GM23338 (cell line): Measurements from ENCODE around the gene PRPS2. TPM values are rescaled to one million over a fixed set of nuclear protein-coding genes. Genes with fewer than 3 reads are reported as not detected.

ENCODE experiments used
- ATAC-seq: fragments of 200-7000 bp; cut with Tn5 transposase; 3 replicates; pipeline ENCODE4 v1.9.1; 2020
- DNase-seq: peaks from one replicate; pipeline ENCODE4 v3.0.0-alpha.2; 2015; ENCODE audit warnings: low spot score
- H2AFZ ChIP-seq: fragments of 200-600 bp; sonication (generic); 2 replicates; pipeline ENCODE4 v1.8.0; 2016; ENCODE audit warnings: antibody characterized with exemption, mild to moderate bottlenecking, moderate library complexity
- H3F3A ChIP-seq: fragments of 200-600 bp; sonication (generic); replicated peaks from 2 replicates; pipeline ENCODE4 v1.8.0; 2017; ENCODE audit warnings: antibody characterized with exemption, mixed run types, low read depth
- H3K27ac ChIP-seq: fragments of 200-600 bp; sonication (generic); 2 replicates; pipeline ENCODE4 v1.6.1; 2016; ENCODE audit warnings: low read depth
- H3K27me3 ChIP-seq: fragments of 200-600 bp; sonication (generic); 2 replicates; pipeline ENCODE4 v1.8.0; 2016; ENCODE audit warnings: mild to moderate bottlenecking, mixed run types, moderate library complexity; ENCODE audit not compliant: insufficient read depth
- H3K36me3 ChIP-seq: fragments of 200-600 bp; sonication (generic); 2 replicates; pipeline ENCODE4 v1.8.0; 2016; ENCODE audit warnings: mild to moderate bottlenecking; ENCODE audit not compliant: insufficient read depth
- H3K4me1 ChIP-seq: fragments of 200-600 bp; sonication (generic); 2 replicates; pipeline ENCODE4 v1.8.0; 2016; ENCODE audit warnings: mild to moderate bottlenecking, moderate library complexity; ENCODE audit not compliant: insufficient read depth
- H3K4me2 ChIP-seq: fragments of 200-600 bp; sonication (generic); 2 replicates; pipeline ENCODE4 v1.7.1; 2017; ENCODE audit warnings: mixed run types
- H3K4me3 ChIP-seq: fragments of 200-600 bp; sonication (generic); 2 replicates; pipeline ENCODE4 v1.6.1; 2016; ENCODE audit warnings: mixed run types
- H3K79me2 ChIP-seq: fragments of 200-600 bp; sonication (generic); replicated peaks from 2 replicates; pipeline ENCODE4 v1.8.0; 2017; ENCODE audit warnings: mild to moderate bottlenecking; ENCODE audit not compliant: insufficient read depth
- H3K9me2 ChIP-seq: fragments of 200-600 bp; sonication (generic); 2 replicates; pipeline ENCODE4 v1.8.0; 2017; ENCODE audit not compliant: insufficient read depth
- H4K20me1 ChIP-seq: fragments of 200-600 bp; sonication (generic); replicated peaks from 2 replicates; pipeline ENCODE4 v1.8.0; 2017; ENCODE audit warnings: mild to moderate bottlenecking; ENCODE audit not compliant: insufficient read depth
- H3K27ac Mint-ChIP-seq: 2 replicates; pipeline ENCODE4 v1.8.0; 2020; ENCODE audit warnings: inconsistent platforms, mild to moderate bottlenecking, moderate library complexity, mixed read lengths
- H3K27me3 Mint-ChIP-seq: 3 replicates; pipeline ENCODE4 v1.8.0; 2022; ENCODE audit warnings: low read depth, mild to moderate bottlenecking, moderate library complexity, mixed read lengths, inconsistent platforms; ENCODE audit not compliant: insufficient read depth, poor library complexity
- H3K36me3 Mint-ChIP-seq: 3 replicates; pipeline ENCODE4 v1.8.0; 2021; ENCODE audit warnings: low read depth, mild to moderate bottlenecking, inconsistent platforms, moderate library complexity, mixed read lengths
- H3K4me1 Mint-ChIP-seq: 3 replicates; pipeline ENCODE4 v1.8.0; 2020; ENCODE audit warnings: mild to moderate bottlenecking, inconsistent platforms, mixed read lengths
- H3K4me3 Mint-ChIP-seq: 3 replicates; pipeline ENCODE4 v1.8.0; 2021; ENCODE audit warnings: moderate library complexity, mild to moderate bottlenecking, inconsistent platforms, mixed read lengths
- H3K9me3 Mint-ChIP-seq: 3 replicates; pipeline ENCODE4 v1.8.0; 2020; ENCODE audit warnings: moderate library complexity, mild to moderate bottlenecking, inconsistent platforms, mixed read lengths
- CREB1 ChIP-seq: fragments of 250-450 bp; sonication (Bioruptor Pico); IDR thresholded peaks from 2 replicates; pipeline ENCODE4 v1.5.0; 2020; ENCODE audit warnings: low read depth, mild to moderate bottlenecking, moderate library complexity
- EZH2phosphoT487 ChIP-seq: fragments of 200-600 bp; sonication (generic); IDR thresholded peaks from one replicate; pipeline ENCODE4 v1.8.1; 2018; ENCODE audit warnings: antibody characterized with exemption; ENCODE audit not compliant: unreplicated experiment
- JUNB ChIP-seq: IDR thresholded peaks from one replicate; pipeline ENCODE4 v1.6.1; 2016; ENCODE audit warnings: antibody characterized with exemption; ENCODE audit not compliant: unreplicated experiment
- NANOG ChIP-seq: IDR thresholded peaks from 2 replicates; pipeline ENCODE4 v1.6.1; 2016; ENCODE audit warnings: antibody characterized with exemption, borderline replicate concordance
- STAT1 ChIP-seq: IDR thresholded peaks from one replicate; pipeline ENCODE4 v1.6.1; 2016; ENCODE audit warnings: antibody characterized with exemption; ENCODE audit not compliant: unreplicated experiment
- ZNF331 ChIP-seq: fragments of 250-450 bp; sonication (Bioruptor Pico); IDR thresholded peaks from 2 replicates; pipeline ENCODE4 v1.5.0; 2020; ENCODE audit warnings: low read depth, mild to moderate bottlenecking, moderate library complexity
- polyA plus RNA-seq: library from polyadenylated mRNA; unstranded; fragments of >200 nt; fragmentation: Nextera tagmentation; extraction: Ambion mirVana; gene quantifications from 2 replicates; pipeline ENCODE4 v1.2.1, GENCODE V29; 2016
- total RNA-seq: library from RNA; depleted of rRNA; stranded (reverse); fragments of >200 nt; shearing (Covaris generic); gene quantifications from 2 replicates; pipeline ENCODE4 v1.2.3, GENCODE V29; 2014
- TF ChIP-seq, protein P1 (sequence below): fragments of 250-450 bp; sonication (Bioruptor Pico); IDR thresholded peaks from 2 replicates; pipeline ENCODE4 v1.5.0; 2020; ENCODE audit warnings: mild to moderate bottlenecking, moderate library complexity
- TF ChIP-seq, protein P2 (sequence below): IDR thresholded peaks from one replicate; pipeline ENCODE4 v1.6.1; 2018; ENCODE audit warnings: antibody characterized with exemption; ENCODE audit not compliant: unreplicated experiment
- TF ChIP-seq, protein P3 (sequence below), 2 experiments: fragments of 200-600 bp in 1 of 2; sonication (generic) in 1 of 2; conservative IDR thresholded peaks; 2 replicates each; pipeline versions ENCODE4 v1.5.1 to v1.6.1; 2016 to 2017; ENCODE audit warnings: antibody characterized with exemption in 2 of 2, low read depth in 2 of 2, mild to moderate bottlenecking in 2 of 2, moderate library complexity in 1 of 2

Gene PRPS2
- total and polyA plus RNA-seq, 2 experiments from 2014 or later, result 46.4 to 49.3 TPM

DNA sequence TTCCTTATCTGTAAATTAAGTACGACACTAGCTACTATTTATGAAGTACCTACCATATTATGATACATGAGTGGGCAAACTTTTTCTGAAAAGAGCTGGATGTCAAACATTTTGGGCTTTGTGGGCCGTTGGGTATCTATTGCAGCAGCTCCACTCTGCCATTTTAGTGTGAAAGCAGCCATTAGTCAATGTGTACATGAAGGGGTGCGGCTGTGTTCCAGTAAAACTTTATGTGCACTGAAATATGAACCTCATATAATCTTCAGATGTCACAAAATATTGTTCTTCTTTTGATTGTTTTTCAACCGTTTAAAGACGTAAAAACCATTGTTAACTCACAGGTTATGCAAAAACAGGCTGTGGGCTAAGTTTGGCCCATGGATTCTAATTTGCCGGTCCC is 14.1 kb downstream of the PRPS2 start:
- no peaks in the 10 kb centered on the region; the same call in 2 of the 3 replicates for H3K9me3 Mint-ChIP-seq
- Histone ChIP-seq H4K20me1 (no peaks in the 10 kb centered on the region), H3K27me3 (no peaks in the 10 kb centered on the region), H3K4me1 (peaks cover 11% of the 10 kb centered on the region), H3K4me3 (no peak overlapping the region), H2AFZ (no peak overlapping the region), H3K36me3 (no peaks in the 10 kb centered on the region), H3K79me2 (no peaks in the 10 kb centered on the region), H3F3A (no peaks in the 10 kb centered on the region), H3K9me2 (no peaks in the 10 kb centered on the region), H3K27ac (no peak overlapping the region), H3K4me2 (no peak overlapping the region)
- TF ChIP-seq ZNF331 (CRISPR knock-in tag) (no peak), CREB1 (CRISPR knock-in tag) (no peak)
- TF ChIP-seq, protein P1, sequence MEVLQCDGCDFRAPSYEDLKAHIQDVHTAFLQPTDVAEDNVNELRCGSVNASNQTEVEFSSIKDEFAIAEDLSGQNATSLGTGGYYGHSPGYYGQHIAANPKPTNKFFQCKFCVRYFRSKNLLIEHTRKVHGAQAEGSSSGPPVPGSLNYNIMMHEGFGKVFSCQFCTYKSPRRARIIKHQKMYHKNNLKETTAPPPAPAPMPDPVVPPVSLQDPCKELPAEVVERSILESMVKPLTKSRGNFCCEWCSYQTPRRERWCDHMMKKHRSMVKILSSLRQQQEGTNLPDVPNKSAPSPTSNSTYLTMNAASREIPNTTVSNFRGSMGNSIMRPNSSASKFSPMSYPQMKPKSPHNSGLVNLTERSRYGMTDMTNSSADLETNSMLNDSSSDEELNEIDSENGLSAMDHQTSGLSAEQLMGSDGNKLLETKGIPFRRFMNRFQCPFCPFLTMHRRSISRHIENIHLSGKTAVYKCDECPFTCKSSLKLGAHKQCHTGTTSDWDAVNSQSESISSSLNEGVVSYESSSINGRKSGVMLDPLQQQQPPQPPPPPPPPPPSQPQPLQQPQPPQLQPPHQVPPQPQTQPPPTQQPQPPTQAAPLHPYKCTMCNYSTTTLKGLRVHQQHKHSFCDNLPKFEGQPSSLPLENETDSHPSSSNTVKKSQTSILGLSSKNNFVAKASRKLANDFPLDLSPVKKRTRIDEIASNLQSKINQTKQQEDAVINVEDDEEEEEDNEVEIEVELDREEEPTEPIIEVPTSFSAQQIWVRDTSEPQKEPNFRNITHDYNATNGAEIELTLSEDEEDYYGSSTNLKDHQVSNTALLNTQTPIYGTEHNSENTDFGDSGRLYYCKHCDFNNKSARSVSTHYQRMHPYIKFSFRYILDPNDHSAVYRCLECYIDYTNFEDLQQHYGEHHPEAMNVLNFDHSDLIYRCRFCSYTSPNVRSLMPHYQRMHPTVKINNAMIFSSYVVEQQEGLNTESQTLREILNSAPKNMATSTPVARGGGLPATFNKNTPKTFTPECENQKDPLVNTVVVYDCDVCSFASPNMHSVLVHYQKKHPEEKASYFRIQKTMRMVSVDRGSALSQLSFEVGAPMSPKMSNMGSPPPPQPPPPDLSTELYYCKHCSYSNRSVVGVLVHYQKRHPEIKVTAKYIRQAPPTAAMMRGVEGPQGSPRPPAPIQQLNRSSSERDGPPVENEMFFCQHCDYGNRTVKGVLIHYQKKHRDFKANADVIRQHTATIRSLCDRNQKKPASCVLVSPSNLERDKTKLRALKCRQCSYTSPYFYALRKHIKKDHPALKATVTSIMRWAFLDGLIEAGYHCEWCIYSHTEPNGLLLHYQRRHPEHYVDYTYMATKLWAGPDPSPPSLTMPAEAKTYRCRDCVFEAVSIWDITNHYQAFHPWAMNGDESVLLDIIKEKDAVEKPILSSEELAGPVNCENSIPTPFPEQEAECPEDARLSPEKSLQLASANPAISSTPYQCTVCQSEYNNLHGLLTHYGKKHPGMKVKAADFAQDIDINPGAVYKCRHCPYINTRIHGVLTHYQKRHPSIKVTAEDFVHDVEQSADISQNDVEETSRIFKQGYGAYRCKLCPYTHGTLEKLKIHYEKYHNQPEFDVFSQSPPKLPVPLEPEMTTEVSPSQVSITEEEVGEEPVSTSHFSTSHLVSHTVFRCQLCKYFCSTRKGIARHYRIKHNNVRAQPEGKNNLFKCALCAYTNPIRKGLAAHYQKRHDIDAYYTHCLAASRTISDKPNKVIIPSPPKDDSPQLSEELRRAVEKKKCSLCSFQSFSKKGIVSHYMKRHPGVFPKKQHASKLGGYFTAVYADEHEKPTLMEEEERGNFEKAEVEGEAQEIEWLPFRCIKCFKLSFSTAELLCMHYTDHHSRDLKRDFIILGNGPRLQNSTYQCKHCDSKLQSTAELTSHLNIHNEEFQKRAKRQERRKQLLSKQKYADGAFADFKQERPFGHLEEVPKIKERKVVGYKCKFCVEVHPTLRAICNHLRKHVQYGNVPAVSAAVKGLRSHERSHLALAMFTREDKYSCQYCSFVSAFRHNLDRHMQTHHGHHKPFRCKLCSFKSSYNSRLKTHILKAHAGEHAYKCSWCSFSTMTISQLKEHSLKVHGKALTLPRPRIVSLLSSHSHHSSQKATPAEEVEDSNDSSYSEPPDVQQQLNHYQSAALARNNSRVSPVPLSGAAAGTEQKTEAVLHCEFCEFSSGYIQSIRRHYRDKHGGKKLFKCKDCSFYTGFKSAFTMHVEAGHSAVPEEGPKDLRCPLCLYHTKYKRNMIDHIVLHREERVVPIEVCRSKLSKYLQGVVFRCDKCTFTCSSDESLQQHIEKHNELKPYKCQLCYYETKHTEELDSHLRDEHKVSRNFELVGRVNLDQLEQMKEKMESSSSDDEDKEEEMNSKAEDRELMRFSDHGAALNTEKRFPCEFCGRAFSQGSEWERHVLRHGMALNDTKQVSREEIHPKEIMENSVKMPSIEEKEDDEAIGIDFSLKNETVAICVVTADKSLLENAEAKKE, result no peak
- DNase-seq (no peak), ATAC-seq (no peak)
- peaks cover 15% of the 10 kb centered on the region for H3K4me1 Mint-ChIP-seq
- no peak overlapping the region for H3K27ac Mint-ChIP-seq
- no peaks in the 10 kb centered on the region for H3K27me3 Mint-ChIP-seq
- H3K4me3 Mint-ChIP-seq, result no peak overlapping the region
- H3K36me3 Mint-ChIP-seq, result peaks cover 57% of the 10 kb centered on the region

DNA sequence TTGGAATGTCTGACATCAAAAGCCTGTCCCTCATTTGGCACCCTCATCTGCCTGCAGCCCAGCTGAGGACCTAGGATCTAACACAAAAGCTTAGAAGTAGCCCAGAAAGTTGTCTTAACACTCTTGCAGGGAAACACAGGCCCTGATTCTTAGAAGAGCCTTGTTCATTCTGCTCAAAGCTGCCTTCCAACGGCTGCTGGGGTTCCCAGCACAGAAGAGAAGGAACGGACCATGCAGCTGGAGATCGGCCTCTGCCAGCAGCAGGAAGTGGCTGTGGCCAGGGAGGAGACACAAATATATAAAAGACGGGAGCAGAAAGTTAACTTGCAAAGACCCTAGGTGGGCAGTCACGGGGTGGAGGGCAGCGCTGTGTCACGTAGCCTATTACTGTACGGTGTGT is 20.4 kb downstream of the PRPS2 start:
- Histone ChIP-seq H4K20me1 (no peaks in the 10 kb centered on the region), H3K36me3 (no peaks in the 10 kb centered on the region; the same call in 1 of the 2 replicates), H3K4me2 (no peak overlapping the region), H3K27me3 (no peaks in the 10 kb centered on the region), H3F3A (no peaks in the 10 kb centered on the region), H3K9me2 (no peaks in the 10 kb centered on the region), H3K4me3 (no peak overlapping the region), H3K79me2 (no peaks in the 10 kb centered on the region), H3K4me1 (peaks cover 11% of the 10 kb centered on the region), H3K27ac (no peak overlapping the region), H2AFZ (no peak overlapping the region)
- H3K9me3 Mint-ChIP-seq, result no peaks in the 10 kb centered on the region
- no peak overlapping the region for H3K4me3 Mint-ChIP-seq
- DNase-seq, result no peak
- peaks cover 30% of the 10 kb centered on the region for H3K4me1 Mint-ChIP-seq
- no peaks in the 10 kb centered on the region for H3K27me3 Mint-ChIP-seq
- H3K27ac Mint-ChIP-seq, result no peak overlapping the region
- no peak for ATAC-seq
- no peak for TF ChIP-seq EZH2phosphoT487
- TF ChIP-seq, protein P2, sequence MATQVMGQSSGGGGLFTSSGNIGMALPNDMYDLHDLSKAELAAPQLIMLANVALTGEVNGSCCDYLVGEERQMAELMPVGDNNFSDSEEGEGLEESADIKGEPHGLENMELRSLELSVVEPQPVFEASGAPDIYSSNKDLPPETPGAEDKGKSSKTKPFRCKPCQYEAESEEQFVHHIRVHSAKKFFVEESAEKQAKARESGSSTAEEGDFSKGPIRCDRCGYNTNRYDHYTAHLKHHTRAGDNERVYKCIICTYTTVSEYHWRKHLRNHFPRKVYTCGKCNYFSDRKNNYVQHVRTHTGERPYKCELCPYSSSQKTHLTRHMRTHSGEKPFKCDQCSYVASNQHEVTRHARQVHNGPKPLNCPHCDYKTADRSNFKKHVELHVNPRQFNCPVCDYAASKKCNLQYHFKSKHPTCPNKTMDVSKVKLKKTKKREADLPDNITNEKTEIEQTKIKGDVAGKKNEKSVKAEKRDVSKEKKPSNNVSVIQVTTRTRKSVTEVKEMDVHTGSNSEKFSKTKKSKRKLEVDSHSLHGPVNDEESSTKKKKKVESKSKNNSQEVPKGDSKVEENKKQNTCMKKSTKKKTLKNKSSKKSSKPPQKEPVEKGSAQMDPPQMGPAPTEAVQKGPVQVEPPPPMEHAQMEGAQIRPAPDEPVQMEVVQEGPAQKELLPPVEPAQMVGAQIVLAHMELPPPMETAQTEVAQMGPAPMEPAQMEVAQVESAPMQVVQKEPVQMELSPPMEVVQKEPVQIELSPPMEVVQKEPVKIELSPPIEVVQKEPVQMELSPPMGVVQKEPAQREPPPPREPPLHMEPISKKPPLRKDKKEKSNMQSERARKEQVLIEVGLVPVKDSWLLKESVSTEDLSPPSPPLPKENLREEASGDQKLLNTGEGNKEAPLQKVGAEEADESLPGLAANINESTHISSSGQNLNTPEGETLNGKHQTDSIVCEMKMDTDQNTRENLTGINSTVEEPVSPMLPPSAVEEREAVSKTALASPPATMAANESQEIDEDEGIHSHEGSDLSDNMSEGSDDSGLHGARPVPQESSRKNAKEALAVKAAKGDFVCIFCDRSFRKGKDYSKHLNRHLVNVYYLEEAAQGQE, result no peak
- TF ChIP-seq NANOG, result no peak
- TF ChIP-seq JUNB, result no peak
- TF ChIP-seq, protein P3, sequence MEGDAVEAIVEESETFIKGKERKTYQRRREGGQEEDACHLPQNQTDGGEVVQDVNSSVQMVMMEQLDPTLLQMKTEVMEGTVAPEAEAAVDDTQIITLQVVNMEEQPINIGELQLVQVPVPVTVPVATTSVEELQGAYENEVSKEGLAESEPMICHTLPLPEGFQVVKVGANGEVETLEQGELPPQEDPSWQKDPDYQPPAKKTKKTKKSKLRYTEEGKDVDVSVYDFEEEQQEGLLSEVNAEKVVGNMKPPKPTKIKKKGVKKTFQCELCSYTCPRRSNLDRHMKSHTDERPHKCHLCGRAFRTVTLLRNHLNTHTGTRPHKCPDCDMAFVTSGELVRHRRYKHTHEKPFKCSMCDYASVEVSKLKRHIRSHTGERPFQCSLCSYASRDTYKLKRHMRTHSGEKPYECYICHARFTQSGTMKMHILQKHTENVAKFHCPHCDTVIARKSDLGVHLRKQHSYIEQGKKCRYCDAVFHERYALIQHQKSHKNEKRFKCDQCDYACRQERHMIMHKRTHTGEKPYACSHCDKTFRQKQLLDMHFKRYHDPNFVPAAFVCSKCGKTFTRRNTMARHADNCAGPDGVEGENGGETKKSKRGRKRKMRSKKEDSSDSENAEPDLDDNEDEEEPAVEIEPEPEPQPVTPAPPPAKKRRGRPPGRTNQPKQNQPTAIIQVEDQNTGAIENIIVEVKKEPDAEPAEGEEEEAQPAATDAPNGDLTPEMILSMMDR (conservative IDR thresholded peaks at IDR 0.05; ENCODE audit: low read depth in 2 of 2), result no peak
- TF ChIP-seq CREB1 (CRISPR knock-in tag), result no peak
- no peak for TF ChIP-seq STAT1
- peaks cover 52% of the 10 kb centered on the region for H3K36me3 Mint-ChIP-seq
